ENCODE measurements around the gene IRAK1. TPM values are rescaled to one million over a fixed set of nuclear protein-coding genes. Genes with fewer than 3 reads are reported as not detected.

The IRAK1 gene
- total and polyA plus RNA-seq, 2 of the 13 experiments (the other 11 are each of a cell fraction or from before 2014, with no cell fraction given): 57.7 to 77.3 TPM

DNA sequence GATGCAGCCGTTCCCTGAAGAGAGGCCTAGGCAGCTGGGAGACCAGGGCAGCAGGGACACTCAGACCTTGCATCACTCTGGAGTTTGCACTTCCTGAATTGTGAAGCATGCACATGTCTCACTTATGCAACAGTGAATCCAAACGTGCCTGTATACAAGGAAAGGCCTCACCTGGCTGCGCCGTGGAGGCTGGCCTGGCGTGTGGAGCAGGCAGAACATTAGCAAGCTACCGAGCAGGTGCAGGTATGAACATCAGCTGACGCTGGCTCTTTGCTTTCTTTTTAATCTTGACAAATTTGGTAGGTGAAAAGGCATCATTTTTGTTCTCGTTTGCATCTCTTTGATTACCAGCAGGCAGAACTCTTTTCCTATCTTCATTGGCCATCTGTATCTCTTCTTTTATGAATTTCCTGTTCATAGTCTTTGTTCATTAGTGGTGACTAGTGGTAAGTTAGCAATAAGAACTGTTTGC lies 37.1 kb upstream of the IRAK1 start (continued):
- TF ChIP-seq, protein P1, sequence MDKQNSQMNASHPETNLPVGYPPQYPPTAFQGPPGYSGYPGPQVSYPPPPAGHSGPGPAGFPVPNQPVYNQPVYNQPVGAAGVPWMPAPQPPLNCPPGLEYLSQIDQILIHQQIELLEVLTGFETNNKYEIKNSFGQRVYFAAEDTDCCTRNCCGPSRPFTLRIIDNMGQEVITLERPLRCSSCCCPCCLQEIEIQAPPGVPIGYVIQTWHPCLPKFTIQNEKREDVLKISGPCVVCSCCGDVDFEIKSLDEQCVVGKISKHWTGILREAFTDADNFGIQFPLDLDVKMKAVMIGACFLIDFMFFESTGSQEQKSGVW (CRISPR knock-in tag; IDR thresholded peaks at IDR 0.05; ENCODE audit: borderline replicate concordance): no peak
- peak in 1 of 2 experiments; percentile 71; a peak in 1 of 4 replicates for TF ChIP-seq KLF16 (CRISPR knock-in tag; IDR thresholded peaks at IDR 0.05)
- no peak for TF ChIP-seq SOX6 (IDR thresholded peaks at IDR 0.05)
- TF ChIP-seq SOX6 (CRISPR knock-in tag; IDR thresholded peaks at IDR 0.05): peak; percentile 79
- TF ChIP-seq, protein P2, sequence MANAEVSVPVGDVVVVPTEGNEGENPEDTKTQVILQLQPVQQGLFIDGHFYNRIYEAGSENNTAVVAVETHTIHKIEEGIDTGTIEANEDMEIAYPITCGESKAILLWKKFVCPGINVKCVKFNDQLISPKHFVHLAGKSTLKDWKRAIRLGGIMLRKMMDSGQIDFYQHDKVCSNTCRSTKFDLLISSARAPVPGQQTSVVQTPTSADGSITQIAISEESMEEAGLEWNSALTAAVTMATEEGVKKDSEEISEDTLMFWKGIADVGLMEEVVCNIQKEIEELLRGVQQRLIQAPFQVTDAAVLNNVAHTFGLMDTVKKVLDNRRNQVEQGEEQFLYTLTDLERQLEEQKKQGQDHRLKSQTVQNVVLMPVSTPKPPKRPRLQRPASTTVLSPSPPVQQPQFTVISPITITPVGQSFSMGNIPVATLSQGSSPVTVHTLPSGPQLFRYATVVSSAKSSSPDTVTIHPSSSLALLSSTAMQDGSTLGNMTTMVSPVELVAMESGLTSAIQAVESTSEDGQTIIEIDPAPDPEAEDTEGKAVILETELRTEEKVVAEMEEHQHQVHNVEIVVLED (CRISPR knock-in tag; IDR thresholded peaks at IDR 0.05; ENCODE audit: borderline replicate concordance): peak; percentile 19; the same call in 1 of the 2 replicates
- TF ChIP-seq KLF15 (CRISPR knock-in tag; IDR thresholded peaks at IDR 0.05; ENCODE audit: borderline replicate concordance): no peak
- peak; percentile 48; the same call in 1 of the 2 replicates for TF ChIP-seq ZBTB20 (CRISPR knock-in tag; IDR thresholded peaks at IDR 0.05; ENCODE audit: borderline replicate concordance, low read depth)
- TF ChIP-seq, protein P3, sequence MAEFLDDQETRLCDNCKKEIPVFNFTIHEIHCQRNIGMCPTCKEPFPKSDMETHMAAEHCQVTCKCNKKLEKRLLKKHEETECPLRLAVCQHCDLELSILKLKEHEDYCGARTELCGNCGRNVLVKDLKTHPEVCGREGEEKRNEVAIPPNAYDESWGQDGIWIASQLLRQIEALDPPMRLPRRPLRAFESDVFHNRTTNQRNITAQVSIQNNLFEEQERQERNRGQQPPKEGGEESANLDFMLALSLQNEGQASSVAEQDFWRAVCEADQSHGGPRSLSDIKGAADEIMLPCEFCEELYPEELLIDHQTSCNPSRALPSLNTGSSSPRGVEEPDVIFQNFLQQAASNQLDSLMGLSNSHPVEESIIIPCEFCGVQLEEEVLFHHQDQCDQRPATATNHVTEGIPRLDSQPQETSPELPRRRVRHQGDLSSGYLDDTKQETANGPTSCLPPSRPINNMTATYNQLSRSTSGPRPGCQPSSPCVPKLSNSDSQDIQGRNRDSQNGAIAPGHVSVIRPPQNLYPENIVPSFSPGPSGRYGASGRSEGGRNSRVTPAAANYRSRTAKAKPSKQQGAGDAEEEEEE (CRISPR knock-in tag; IDR thresholded peaks at IDR 0.05; ENCODE audit: borderline replicate concordance): no peak
- peak; percentile 100 for TF ChIP-seq ARNTL (CRISPR knock-in tag; IDR thresholded peaks at IDR 0.05)
- TF ChIP-seq, protein P4, sequence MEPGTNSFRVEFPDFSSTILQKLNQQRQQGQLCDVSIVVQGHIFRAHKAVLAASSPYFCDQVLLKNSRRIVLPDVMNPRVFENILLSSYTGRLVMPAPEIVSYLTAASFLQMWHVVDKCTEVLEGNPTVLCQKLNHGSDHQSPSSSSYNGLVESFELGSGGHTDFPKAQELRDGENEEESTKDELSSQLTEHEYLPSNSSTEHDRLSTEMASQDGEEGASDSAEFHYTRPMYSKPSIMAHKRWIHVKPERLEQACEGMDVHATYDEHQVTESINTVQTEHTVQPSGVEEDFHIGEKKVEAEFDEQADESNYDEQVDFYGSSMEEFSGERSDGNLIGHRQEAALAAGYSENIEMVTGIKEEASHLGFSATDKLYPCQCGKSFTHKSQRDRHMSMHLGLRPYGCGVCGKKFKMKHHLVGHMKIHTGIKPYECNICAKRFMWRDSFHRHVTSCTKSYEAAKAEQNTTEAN (CRISPR knock-in tag; conservative IDR thresholded peaks at IDR 0.05): peak; percentile 86
- no peak for TF ChIP-seq ZNF296 (CRISPR knock-in tag; conservative IDR thresholded peaks at IDR 0.05)
- no peak for TF ChIP-seq MAFF (IDR thresholded peaks at IDR 0.05; ENCODE audit: low read depth, low read length)
- TF ChIP-seq NKX3-1 (CRISPR knock-in tag; IDR thresholded peaks at IDR 0.05): no peak
- peak; percentile 48; the same call in 1 of the 2 replicates for TF ChIP-seq ZNF343 (CRISPR knock-in tag; IDR thresholded peaks at IDR 0.05)
- TF ChIP-seq, protein P5, sequence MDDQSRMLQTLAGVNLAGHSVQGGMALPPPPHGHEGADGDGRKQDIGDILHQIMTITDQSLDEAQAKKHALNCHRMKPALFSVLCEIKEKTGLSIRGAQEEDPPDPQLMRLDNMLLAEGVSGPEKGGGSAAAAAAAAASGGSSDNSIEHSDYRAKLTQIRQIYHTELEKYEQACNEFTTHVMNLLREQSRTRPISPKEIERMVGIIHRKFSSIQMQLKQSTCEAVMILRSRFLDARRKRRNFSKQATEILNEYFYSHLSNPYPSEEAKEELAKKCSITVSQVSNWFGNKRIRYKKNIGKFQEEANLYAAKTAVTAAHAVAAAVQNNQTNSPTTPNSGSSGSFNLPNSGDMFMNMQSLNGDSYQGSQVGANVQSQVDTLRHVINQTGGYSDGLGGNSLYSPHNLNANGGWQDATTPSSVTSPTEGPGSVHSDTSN (CRISPR knock-in tag; IDR thresholded peaks at IDR 0.05; ENCODE audit: borderline replicate concordance): no peak
- no peak for TF ChIP-seq ZNF720 (CRISPR knock-in tag; IDR thresholded peaks at IDR 0.05)
- 0 out of 2 replicates have a peak, but pooled peaks have one; percentile 53 for TF ChIP-seq AHR (CRISPR knock-in tag; IDR thresholded peaks at IDR 0.05)
- no peak for TF ChIP-seq GABPA (IDR thresholded peaks at IDR 0.05; ENCODE audit: low read depth, low read length)
- peak; percentile 59 for TF ChIP-seq GABPA (CRISPR knock-in tag; IDR thresholded peaks at IDR 0.05; ENCODE audit: low read depth)
- no peak for TF ChIP-seq ATF7-NPFF (CRISPR knock-in tag; IDR thresholded peaks at IDR 0.05; ENCODE audit: low read depth)
- TF ChIP-seq HNRNPK (IDR thresholded peaks at IDR 0.05; ENCODE audit: low read depth, low read length, poor library complexity, severe bottlenecking): no peak
- no peak for TF ChIP-seq GLI4 (CRISPR knock-in tag; IDR thresholded peaks at IDR 0.05; ENCODE audit: borderline replicate concordance)

Measured in HepG2 (cell line).